Body of pancreas (tissue), 4 donors: ENCODE results near the gene TTC21B. TPM values are rescaled to one million over a fixed set of nuclear protein-coding genes. Genes with fewer than 3 reads are reported as not detected.

Experiments
- ATAC-seq: fragments of 150-250 bp; one replicate; pipeline ENCODE4 v1.9.1; 2016
- DNase-seq, 4 donors: peaks; one replicate each; pipeline ENCODE4 v3.0.0-alpha.2; 2019
- H3K27ac ChIP-seq, 4 donors: fragments of 200-600 bp; sonication (generic); 1 replicate in 3 of 4; 2 replicates in 1 of 4; pipeline versions ENCODE4 v1.5.1 to v1.6.1; 2016 to 2019; ENCODE audit warnings: mild to moderate bottlenecking in 1 of 4, mixed read lengths in 1 of 4, moderate library complexity in 1 of 4
- H3K27me3 ChIP-seq, 2 donors: fragments of 200-600 bp; sonication (generic); one replicate each; pipeline ENCODE4 v1.6.0; 2016; ENCODE audit warnings: mild to moderate bottlenecking in 1 of 2
- H3K36me3 ChIP-seq, 2 donors: fragments of 200-600 bp; sonication (generic); replicated peaks in 1 of 2; 2 replicates each; pipeline ENCODE4 v1.5.1; 2016; ENCODE audit warnings: low read depth in 2 of 2; ENCODE audit not compliant: insufficient read depth in 1 of 2
- H3K4me1 ChIP-seq: fragments of 200-600 bp; sonication (generic); one replicate; pipeline ENCODE4 v1.6.0; 2016
- H3K4me3 ChIP-seq, 2 donors: fragments of 200-600 bp; sonication (generic); 1 replicate in 1 of 2; 2 replicates in 1 of 2; pipeline ENCODE4 v1.5.1; 2016 to 2019
- H3K9me3 ChIP-seq, 3 donors: fragments of 200-600 bp; sonication (generic); 1 replicate in 2 of 3; 2 replicates in 1 of 3; pipeline ENCODE4 v1.5.1; 2016
- POLR2A ChIP-seq, 3 donors: fragments of 450-650 bp; IDR thresholded peaks; one replicate each; pipeline ENCODE4 v1.6.1; 2016; ENCODE audit warnings: antibody characterized with exemption in 3 of 3, mild to moderate bottlenecking in 2 of 3
- WGBS, 2 donors: methylation state at CpG; one replicate each; pipeline ENCODE4 v1.1.5; 2017; 5-methylcytosine and 5-hydroxymethylcytosine counted together
- intact Hi-C: fragments of 100-400 bp; cut with DNase I; formaldehyde crosslinking; loops from one replicate; pipeline ENCODE4 v1.15.1; 2023
- total RNA-seq, 2 donors: library from RNA; depleted of rRNA; stranded (reverse); fragments of >200 nt; gene quantifications; one replicate each; pipeline ENCODE4 v1.1.0, GENCODE V29; 2016
- TF ChIP-seq, protein P1 (sequence below), 7 experiments: fragments of 450-650 bp in 4 of 7; fragments of 200-600 bp in 3 of 7; sonication (generic) in 3 of 7; IDR thresholded peaks; one replicate each; pipeline ENCODE4 v1.5.1; 2016 to 2019; ENCODE audit warnings: antibody characterized with exemption in 7 of 7

The TTC21B gene
- total RNA-seq, 2 donors from 2014 or later = 27.4 to 29.3 TPM

DNA sequence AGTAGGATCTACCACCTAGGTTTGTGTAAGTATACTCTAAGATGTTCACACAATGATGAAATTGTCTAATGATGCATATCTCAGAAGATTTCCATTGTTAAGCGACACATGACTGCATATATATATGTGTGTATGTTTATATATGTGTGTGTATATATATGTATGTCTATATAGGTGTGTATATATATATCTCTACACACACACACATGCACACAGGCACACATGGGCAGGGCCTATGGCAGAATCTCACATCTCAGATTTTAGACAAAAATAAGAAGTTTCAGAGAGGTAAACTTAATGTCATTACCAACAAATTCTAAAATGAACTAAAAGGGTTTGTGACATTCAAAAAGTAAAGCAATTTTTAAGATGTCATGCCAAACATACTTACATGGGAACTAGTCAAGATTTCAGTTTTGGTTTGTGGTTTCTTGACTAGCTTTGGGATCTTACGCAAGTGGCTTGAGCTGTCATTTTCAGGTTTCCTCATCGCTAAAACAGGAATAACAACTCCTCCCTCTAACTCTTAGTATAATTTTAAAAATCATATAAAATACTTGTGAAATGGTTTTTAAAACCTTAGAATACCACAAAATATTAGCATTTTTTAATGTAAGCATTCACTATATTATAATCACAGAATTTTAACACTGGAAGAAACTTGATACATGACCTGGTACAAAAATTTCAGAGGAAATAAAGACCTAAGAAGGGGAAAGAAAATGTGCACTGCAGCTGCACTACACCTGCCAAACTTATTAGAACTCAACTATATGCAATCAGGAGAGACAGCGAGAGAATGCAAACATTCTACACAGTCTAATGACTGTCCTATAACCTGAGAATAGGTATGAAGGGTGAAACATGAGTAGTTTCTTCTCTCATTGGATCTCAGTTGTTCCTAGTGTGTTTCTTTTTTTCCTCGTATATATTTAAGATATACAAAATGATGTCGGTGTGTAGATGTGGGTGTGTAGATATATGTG is 75.7 kb downstream of the TTC21B start:
- Histone ChIP-seq H3K36me3 (peaks cover 0 to 2% of the 10 kb centered on the region in 2 donors), H3K4me3 (no peak overlapping the region), H3K27ac (no peak overlapping the region), H3K27me3 (no peaks in the 10 kb centered on the region), H3K9me3 (no peaks in the 10 kb centered on the region), H3K4me1 (no peaks in the 10 kb centered on the region)
- 76 to 88% methylated on average over 6 of the region's 6 CpGs for WGBS, 2 donors
- no peak for ATAC-seq
- no peak for TF ChIP-seq POLR2A (IDR thresholded peaks at IDR 0.05)
- TF ChIP-seq, protein P1, sequence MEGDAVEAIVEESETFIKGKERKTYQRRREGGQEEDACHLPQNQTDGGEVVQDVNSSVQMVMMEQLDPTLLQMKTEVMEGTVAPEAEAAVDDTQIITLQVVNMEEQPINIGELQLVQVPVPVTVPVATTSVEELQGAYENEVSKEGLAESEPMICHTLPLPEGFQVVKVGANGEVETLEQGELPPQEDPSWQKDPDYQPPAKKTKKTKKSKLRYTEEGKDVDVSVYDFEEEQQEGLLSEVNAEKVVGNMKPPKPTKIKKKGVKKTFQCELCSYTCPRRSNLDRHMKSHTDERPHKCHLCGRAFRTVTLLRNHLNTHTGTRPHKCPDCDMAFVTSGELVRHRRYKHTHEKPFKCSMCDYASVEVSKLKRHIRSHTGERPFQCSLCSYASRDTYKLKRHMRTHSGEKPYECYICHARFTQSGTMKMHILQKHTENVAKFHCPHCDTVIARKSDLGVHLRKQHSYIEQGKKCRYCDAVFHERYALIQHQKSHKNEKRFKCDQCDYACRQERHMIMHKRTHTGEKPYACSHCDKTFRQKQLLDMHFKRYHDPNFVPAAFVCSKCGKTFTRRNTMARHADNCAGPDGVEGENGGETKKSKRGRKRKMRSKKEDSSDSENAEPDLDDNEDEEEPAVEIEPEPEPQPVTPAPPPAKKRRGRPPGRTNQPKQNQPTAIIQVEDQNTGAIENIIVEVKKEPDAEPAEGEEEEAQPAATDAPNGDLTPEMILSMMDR (IDR thresholded peaks at IDR 0.05) = no peak
- DNase-seq = no peak
- intact Hi-C loops = loop anchor here (10.0 kb wide), 1 partner anchor 473 kb away; no protein-coding TSS in a partner anchor

GRCh38 chr2:165876712-165877111 is 76.9 kb downstream of the TTC21B start:
- 13 to 27% methylated on average over 1 of the region's 1 CpG for WGBS, 2 donors
- H3K27me3 ChIP-seq = no peaks in the 10 kb centered on the region
- peaks cover 0 to 2% of the 10 kb centered on the region in 2 donors for H3K36me3 ChIP-seq
- no peak for DNase-seq
- no peaks in the 10 kb centered on the region for H3K9me3 ChIP-seq
- TF ChIP-seq, protein P1 (IDR thresholded peaks at IDR 0.05) = no peak
- no peak for TF ChIP-seq POLR2A (IDR thresholded peaks at IDR 0.05)
- no peak for ATAC-seq
- intact Hi-C loops = loop anchor here (10.0 kb wide), 1 partner anchor 472 kb away; no protein-coding TSS in a partner anchor
- H3K4me3 ChIP-seq = no peak overlapping the region
- no peaks in the 10 kb centered on the region for H3K4me1 ChIP-seq
- H3K27ac ChIP-seq = no peak overlapping the region

DNA sequence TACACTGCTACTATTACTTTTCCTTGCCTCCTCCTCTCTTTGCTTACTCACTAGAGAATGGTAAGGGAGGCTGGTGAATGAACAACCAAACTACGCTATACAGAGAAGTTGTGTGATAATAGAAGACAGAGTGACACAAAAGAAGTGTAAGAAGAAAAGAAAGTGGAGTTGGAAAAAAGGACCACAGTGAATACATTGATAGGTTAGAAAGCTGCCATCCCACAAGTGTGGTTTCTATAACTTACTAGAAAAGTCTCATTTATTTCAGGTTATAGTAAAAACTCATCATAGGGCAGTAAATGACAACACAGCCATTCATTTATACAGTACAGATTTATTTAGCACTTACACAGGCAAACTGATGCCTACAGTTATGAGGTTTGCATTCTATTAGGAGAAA is 77.3 kb downstream of the TTC21B start:
- 84% methylated on average over 1 of the region's 1 CpG for WGBS, 2 donors
- H3K36me3 ChIP-seq = peaks cover 0 to 2% of the 10 kb centered on the region in 2 donors
- H3K4me3 ChIP-seq = no peak overlapping the region
- no peaks in the 10 kb centered on the region for H3K9me3 ChIP-seq
- intact Hi-C loops = loop anchor here (10.0 kb wide), 1 partner anchor 471 kb away; no protein-coding TSS in a partner anchor
- ATAC-seq (no peak), DNase-seq (no peak)
- H3K27me3 ChIP-seq = no peaks in the 10 kb centered on the region
- no peaks in the 10 kb centered on the region for H3K4me1 ChIP-seq
- no peak overlapping the region for H3K27ac ChIP-seq
- TF ChIP-seq, protein P1 (IDR thresholded peaks at IDR 0.05) = no peak
- no peak for TF ChIP-seq POLR2A (IDR thresholded peaks at IDR 0.05)

- no peaks in the 10 kb centered on the region for H3K4me1 ChIP-seq
- H3K4me3 ChIP-seq = no peak overlapping the region
- DNase-seq = peak in 1 of 4 donors; percentile 46
- ATAC-seq = peak; percentile 94
- peak overlapping the region in 1 of 4 donors; percentile 34 for H3K27ac ChIP-seq
- intact Hi-C loops = loop anchor here (10.0 kb wide), 1 partner anchor 470 kb away; no protein-coding TSS in a partner anchor
- H3K27me3 ChIP-seq = no peaks in the 10 kb centered on the region
- TF ChIP-seq, protein P1 (IDR thresholded peaks at IDR 0.05) = peak; percentile 40 to 89 (median 81)
- TF ChIP-seq POLR2A (IDR thresholded peaks at IDR 0.05) = no peak
- no peaks in the 10 kb centered on the region for H3K9me3 ChIP-seq
- peaks cover 0 to 2% of the 10 kb centered on the region in 2 donors for H3K36me3 ChIP-seq
- 14 to 18% methylated on average over 3 of the region's 3 CpGs for WGBS, 2 donors
Measured at GRCh38 chr2:165874445-165875039, 79.0 kb downstream of the TTC21B start.
